NCI-H2107 treated with DMSO at 0.1 percent for 48 hours (cell line): ENCODE results near the gene FAM9C.
"Not testable (repeated sequence)": the region's sequence is repeated elsewhere in the genome, so short reads cannot be mapped to it uniquely, and the experiment has no call there.

Experiments
- DNase-seq: peaks from one replicate; lab custom pipeline; 2025; ENCODE audit not compliant: unreplicated experiment; lab: John Stamatoyannopoulos, UW

Gene FAM9C

GRCh38 chrX:13076176-13076961 lies 31.9 kb upstream of the FAM9C start:
- DNase-seq = no peak

DNA sequence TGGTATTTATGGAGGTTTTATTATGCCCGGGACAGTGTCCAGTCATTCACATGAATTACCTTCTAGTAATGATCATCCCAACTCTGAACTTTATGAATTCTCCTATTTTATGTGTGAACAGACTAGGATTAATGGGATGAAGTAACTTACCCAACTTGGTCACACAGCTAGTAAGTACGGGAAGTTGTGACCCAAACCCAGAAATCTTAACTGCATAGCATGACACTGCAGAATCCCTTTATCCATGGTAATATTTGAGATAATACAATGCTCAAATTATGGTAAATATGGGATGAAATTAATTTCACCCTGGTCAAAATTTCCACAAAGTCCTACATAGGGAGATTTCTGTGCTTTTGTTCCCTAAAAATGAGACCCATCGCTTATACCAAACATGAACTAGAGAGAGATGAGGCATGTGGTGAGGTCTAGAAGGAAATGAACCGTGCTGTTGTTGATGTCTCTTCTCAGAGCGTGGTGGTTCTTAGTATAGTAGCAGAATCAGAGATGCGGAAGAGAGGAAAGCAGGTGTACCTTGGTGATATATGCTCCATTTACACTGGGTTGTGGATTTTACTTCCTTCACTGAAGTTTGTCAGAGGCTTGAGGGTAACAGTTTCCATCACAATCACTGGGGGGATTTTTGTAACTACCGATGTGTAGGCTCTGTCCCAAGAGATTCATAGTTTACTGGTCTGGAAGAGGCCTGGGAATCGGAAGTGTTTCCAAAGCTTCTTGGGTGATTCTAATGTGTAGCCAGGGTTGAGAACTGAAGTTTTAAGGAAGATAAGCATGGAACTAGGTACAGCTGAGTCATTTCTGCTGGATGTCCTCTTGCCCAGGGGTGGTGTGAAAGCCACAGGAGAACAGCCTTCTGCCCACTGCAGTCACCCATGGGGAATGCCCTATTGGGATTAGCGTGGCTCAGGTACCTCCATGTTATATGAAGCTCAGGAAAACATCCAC lies 30.2 kb upstream of the FAM9C start:
- no peak for DNase-seq

DNA sequence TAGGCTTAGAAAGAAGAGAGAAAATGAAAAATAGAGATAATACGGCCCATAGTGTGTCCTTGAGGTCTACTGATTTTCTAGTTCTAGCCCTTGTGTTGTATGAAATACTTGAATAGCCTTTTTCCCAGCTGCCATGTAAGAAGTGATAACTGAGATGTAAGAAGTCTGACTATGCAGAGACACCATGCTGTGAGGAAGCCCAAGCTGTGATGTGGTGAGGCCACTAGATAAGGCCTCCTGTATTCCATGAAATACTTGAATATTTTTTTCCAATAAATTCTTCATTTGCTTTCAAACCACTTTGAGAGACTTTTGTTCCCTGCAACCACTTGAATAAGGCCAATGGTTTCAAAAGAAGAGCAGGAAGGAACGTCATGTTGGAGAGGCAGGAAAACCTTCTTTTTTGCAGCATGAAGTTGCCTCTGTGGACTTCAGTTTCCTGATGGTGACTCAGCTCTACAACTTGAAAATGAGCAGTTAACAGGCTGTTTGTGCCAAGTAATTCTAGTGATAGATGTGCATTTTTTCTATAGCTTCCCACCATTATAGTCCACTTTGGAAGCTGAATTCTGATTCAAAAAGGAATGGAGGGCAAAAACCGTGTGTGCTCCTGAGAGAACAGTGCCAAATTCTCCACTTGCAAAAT lies 25.5 kb upstream of the FAM9C start:
- DNase-seq = no peak

- DNase-seq = no peak
These were observed 24.2 kb upstream of the FAM9C start for GRCh38 chrX:13068651-13069050.

DNA sequence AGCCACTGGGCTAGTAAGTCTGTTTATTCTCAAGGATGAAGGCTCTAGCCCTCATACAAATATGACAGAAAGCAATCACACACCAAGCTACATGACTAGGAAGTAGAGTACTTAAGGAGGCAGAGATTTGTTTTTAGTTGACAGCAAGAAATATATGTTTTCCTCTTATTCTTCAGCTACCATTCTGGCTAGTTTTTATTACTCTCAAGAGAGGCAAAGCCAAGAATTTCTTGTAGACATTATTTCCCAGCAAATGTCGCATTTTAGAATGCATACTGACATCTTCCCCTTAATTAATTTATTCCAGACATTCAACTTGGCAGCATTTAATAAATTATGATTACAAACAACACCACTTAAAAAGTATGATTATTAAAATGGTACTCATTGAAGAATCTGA lies 23.4 kb upstream of the FAM9C start:
- DNase-seq = no peak

- DNase-seq = no peak
These were observed 22.0 kb upstream of the FAM9C start for GRCh38 chrX:13066391-13066790.

GRCh38 chrX:13064599-13065143 lies 20.3 kb upstream of the FAM9C start:
- no peak for DNase-seq

DNA sequence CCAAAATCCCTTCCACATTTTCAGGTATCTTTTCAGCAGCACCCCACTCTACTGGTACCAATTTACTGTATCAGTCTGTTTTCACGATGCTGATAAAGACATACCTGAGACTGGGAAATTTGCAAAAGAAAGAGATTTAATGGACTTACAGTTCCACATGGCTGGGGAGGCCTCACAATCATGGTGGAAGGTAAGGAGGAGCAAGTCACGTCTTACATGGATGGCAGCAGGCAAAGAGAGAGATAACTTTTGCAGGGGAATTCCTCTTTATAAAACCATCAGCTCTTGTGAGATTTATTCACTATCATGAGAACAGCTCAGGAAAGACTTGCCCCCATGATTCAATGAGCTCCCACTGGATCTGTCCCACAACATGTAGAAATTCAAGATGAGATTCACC lies 18.7 kb upstream of the FAM9C start:
- DNase-seq = not testable (repeated sequence)

DNA sequence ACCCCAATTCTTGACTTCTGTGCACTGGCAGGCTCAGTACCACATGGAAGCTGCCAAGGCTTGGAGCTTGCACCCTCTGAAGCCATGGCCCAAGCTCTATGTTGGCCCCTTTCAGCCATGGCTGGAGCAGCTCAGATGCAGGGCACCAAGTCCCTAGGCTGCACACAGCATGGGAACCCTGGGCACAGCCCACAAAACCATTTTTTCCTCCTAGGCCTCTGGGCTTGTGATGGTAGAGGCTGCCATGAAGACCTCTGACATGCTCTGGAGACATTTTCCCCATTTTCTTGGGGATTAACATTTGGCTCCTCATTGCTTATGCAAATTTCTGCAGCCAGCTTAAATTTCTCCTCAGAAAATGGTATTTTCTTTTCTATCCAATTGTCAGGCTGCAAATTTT lies 17.9 kb upstream of the FAM9C start:
- DNase-seq = not testable (repeated sequence)

GRCh38 chrX:13061215-13061708 lies 16.8 kb upstream of the FAM9C start:
- not testable (repeated sequence) for DNase-seq

GRCh38 chrX:13059637-13060499 lies 15.4 kb upstream of the FAM9C start:
- DNase-seq = no peak

DNA sequence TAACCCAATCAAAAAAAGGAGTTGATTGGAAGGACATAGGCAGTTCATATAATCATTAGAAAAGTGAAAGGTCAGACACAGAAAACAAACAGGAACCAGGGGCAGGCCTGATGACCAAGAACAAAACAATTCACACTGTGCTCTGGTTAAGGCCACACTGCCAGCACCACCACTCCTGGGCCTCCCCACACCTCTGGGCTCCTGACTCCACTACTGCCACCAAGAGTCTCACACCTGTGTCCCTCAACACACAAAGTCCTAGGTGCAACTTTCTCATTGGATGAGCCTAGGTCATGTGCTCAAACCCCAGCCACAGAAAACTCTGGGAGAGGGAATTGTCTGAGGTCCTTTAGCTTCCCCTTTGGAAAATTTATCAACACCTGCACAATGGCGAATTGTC lies 11.1 kb upstream of the FAM9C start:
- no peak for DNase-seq

GRCh38 chrX:13053171-13053570 lies 8.8 kb upstream of the FAM9C start:
- peak; percentile 27 for DNase-seq

GRCh38 chrX:13051529-13052172 lies 7.2 kb upstream of the FAM9C start:
- no peak for DNase-seq

- DNase-seq = no peak
These were observed 6.7 kb upstream of the FAM9C start for GRCh38 chrX:13051167-13051528.

DNA sequence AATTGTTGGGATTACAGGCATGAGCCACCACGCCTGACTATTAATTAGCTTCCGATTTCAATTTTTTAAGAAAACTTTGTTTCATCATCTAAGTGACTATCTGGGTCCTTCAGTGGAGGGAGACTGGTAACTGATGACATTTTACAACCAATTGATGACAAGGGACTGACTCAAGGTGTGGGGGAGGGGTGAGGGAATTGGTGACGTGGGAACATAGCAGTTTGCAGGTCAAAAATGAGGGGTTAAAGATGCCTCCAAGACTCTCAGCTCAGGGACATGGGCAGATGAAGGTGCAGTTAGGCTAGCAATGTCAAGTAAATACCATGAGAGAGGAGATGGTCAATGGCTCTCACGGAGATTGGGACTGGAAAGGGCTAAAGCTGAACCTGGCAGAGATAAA lies 5.7 kb upstream of the FAM9C start:
- DNase-seq = no peak

DNA sequence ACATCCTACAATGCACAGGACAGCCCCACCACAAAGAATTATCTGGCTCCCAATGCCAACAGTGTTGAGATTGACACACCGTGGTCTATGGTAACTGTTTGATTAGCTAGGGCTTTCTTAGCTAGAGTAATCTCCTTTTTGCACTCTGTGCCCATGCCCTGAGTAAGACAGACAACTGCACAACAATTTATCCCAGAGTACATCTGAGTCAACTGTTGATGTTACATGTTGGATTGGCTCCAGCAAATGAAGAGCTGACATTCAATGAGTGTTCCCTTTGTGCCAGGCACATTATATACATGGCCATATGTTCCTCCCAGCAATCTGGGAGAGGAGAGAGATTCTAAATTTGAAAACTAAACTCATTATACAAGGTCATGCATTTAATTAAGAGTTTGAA lies 3.9 kb upstream of the FAM9C start:
- no peak for DNase-seq

DNA sequence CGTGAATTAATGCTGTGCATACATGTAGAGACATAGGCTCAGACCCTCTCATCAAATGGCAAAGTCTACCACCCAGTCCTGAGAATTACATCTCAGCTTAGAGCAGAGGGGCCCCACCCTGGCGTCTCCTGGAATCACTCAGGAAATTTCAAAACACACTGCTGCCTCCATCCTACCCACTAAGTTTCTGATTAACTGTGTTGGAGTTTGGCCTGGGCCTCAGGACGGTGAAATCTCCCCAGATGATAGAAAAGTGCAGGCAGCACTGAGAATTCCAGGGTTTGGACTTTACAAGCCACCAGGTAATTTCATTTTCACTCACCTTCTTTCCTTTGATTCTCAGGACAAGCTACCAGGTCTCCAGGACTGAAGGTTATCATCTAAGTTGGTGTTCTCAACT lies 3.3 kb upstream of the FAM9C start:
- no peak for DNase-seq

- no peak for DNase-seq
These were observed 1.9 kb upstream of the FAM9C start for GRCh38 chrX:13046141-13046855.
